ENCODE data around the gene DCC. TPM values are rescaled to one million over a fixed set of nuclear protein-coding genes. Genes with fewer than 3 reads are reported as not detected.

The DCC gene
- total RNA-seq, 1 experiment from 2014 or later, result not detected

- TF ChIP-seq EZH2 (IDR thresholded peaks at IDR 0.05; ENCODE audit: low read length, unreplicated experiment) (no peak), CTCF (conservative IDR thresholded peaks at IDR 0.05; ENCODE audit: low read depth, low read length) (no peak), EZH2phosphoT487 (IDR thresholded peaks at IDR 0.05; ENCODE audit: borderline replicate concordance, low read length) (no peak)
- Histone ChIP-seq H3K9ac (ENCODE audit: low read length) (no peak overlapping the region), H3K9me2 (replicated peaks; ENCODE audit: low read length) (no peaks in the 10 kb centered on the region), H3K4me1 (ENCODE audit: insufficient read depth, low read length) (no peaks in the 10 kb centered on the region), H3K4me3 (ENCODE audit: low read length) (no peak overlapping the region), H3K79me2 (ENCODE audit: low read length) (no peaks in the 10 kb centered on the region), H3K27ac (ENCODE audit: low read length) (no peak overlapping the region), H3F3A (ENCODE audit: low read length, unreplicated experiment) (no peaks in the 10 kb centered on the region), H3K27me3 (ENCODE audit: low read length) (no peaks in the 10 kb centered on the region), H2AFZ (ENCODE audit: low read length) (no peak overlapping the region), H4K20me1 (ENCODE audit: low read length) (no peaks in the 10 kb centered on the region), H3K36me3 (ENCODE audit: low read depth, low read length) (no peaks in the 10 kb centered on the region), H3K4me2 (ENCODE audit: low read length) (no peak overlapping the region), H3K9me3 (ENCODE audit: low read length) (no peaks in the 10 kb centered on the region)
- intact Hi-C loops (cut with micrococcal nuclease), result no loop called here
- CTCF ChIA-PET, result no interaction called here
- POLR2A ChIA-PET (ENCODE audit: unreplicated experiment), result no interaction called here
- ATAC-seq (no peak), DNase-seq (no peak)
- no TSS peak for BruUV-seq (replicated peaks)
Measured at GRCh38 chr18:52349498-52349897, 9.5 kb downstream of the DCC start.

GRCh38 chr18:52352920-52353319 is 12.9 kb downstream of the DCC start:
- no peaks in the 10 kb centered on the region for H3K79me2 ChIP-seq (ENCODE audit: low read length)
- no TSS peak for BruUV-seq (replicated peaks)
- no peaks in the 10 kb centered on the region for H3K9me3 ChIP-seq (ENCODE audit: low read length)
- H3K4me3 ChIP-seq (ENCODE audit: low read length), result no peak overlapping the region
- H3K4me2 ChIP-seq (ENCODE audit: low read length), result no peak overlapping the region
- TF ChIP-seq CTCF (conservative IDR thresholded peaks at IDR 0.05; ENCODE audit: low read depth, low read length), result no peak
- no peak for TF ChIP-seq EZH2 (IDR thresholded peaks at IDR 0.05; ENCODE audit: low read length, unreplicated experiment)
- no peak overlapping the region for H3K9ac ChIP-seq (ENCODE audit: low read length)
- H3K4me1 ChIP-seq (ENCODE audit: insufficient read depth, low read length), result no peaks in the 10 kb centered on the region
- ATAC-seq (no peak), DNase-seq (no peak)
- no peaks in the 10 kb centered on the region for H3K27me3 ChIP-seq (ENCODE audit: low read length)
- H2AFZ ChIP-seq (ENCODE audit: low read length), result no peak overlapping the region
- H3K9me2 ChIP-seq (replicated peaks; ENCODE audit: low read length), result no peaks in the 10 kb centered on the region
- H4K20me1 ChIP-seq (ENCODE audit: low read length), result no peaks in the 10 kb centered on the region
- CTCF ChIA-PET, result no interaction called here
- no peak overlapping the region for H3K27ac ChIP-seq (ENCODE audit: low read length)
- intact Hi-C loops (cut with micrococcal nuclease), result no loop called here
- no peaks in the 10 kb centered on the region for H3K36me3 ChIP-seq (ENCODE audit: low read depth, low read length)
- POLR2A ChIA-PET (ENCODE audit: unreplicated experiment), result no interaction called here
- no peaks in the 10 kb centered on the region for H3F3A ChIP-seq (ENCODE audit: low read length, unreplicated experiment)

GRCh38 chr18:52353589-52353988 is 13.6 kb downstream of the DCC start:
- Histone ChIP-seq H2AFZ (ENCODE audit: low read length) (no peak overlapping the region), H3K9me3 (ENCODE audit: low read length) (no peaks in the 10 kb centered on the region), H3F3A (ENCODE audit: low read length, unreplicated experiment) (no peaks in the 10 kb centered on the region), H4K20me1 (ENCODE audit: low read length) (no peaks in the 10 kb centered on the region), H3K4me2 (ENCODE audit: low read length) (no peak overlapping the region), H3K9me2 (replicated peaks; ENCODE audit: low read length) (no peaks in the 10 kb centered on the region), H3K27me3 (ENCODE audit: low read length) (no peaks in the 10 kb centered on the region), H3K79me2 (ENCODE audit: low read length) (no peaks in the 10 kb centered on the region), H3K4me1 (ENCODE audit: insufficient read depth, low read length) (no peaks in the 10 kb centered on the region), H3K9ac (ENCODE audit: low read length) (no peak overlapping the region), H3K36me3 (ENCODE audit: low read depth, low read length) (no peaks in the 10 kb centered on the region), H3K4me3 (ENCODE audit: low read length) (no peak overlapping the region), H3K27ac (ENCODE audit: low read length) (no peak overlapping the region)
- TF ChIP-seq EZH2 (IDR thresholded peaks at IDR 0.05; ENCODE audit: low read length, unreplicated experiment) (no peak), CTCF (conservative IDR thresholded peaks at IDR 0.05; ENCODE audit: low read depth, low read length) (no peak), EZH2phosphoT487 (IDR thresholded peaks at IDR 0.05; ENCODE audit: borderline replicate concordance, low read length) (no peak)
- no TSS peak for BruUV-seq (replicated peaks)
- POLR2A ChIA-PET (ENCODE audit: unreplicated experiment), result no interaction called here
- intact Hi-C loops (cut with micrococcal nuclease), result no loop called here
- ATAC-seq, result no peak
- no peak for DNase-seq
- CTCF ChIA-PET, result no interaction called here

All from PC-3 (cell line).